GM18526 (cell line): ENCODE measurements around the gene CLASP1.

Experiments
- POLR2A ChIP-seq: IDR thresholded peaks from 3 replicates; pipeline ENCODE4 v1.6.1; 2011; ENCODE audit not compliant: insufficient read length; ENCODE audit errors: extremely low read depth

Gene CLASP1

GRCh38 chr2:121638333-121638732 is 10.9 kb downstream of the CLASP1 start:
- TF ChIP-seq POLR2A = no peak

GRCh38 chr2:121635371-121635770 is 13.9 kb downstream of the CLASP1 start:
- no peak for TF ChIP-seq POLR2A

- TF ChIP-seq POLR2A = no peak
Observed at GRCh38 chr2:121634354-121635307, 14.6 kb downstream of the CLASP1 start.

- TF ChIP-seq POLR2A = no peak
Observed at GRCh38 chr2:121633463-121633862, 15.8 kb downstream of the CLASP1 start.

GRCh38 chr2:121627525-121628050 is 21.7 kb downstream of the CLASP1 start:
- TF ChIP-seq POLR2A = no peak

GRCh38 chr2:121626777-121627524 is 22.3 kb downstream of the CLASP1 start:
- no peak for TF ChIP-seq POLR2A

- TF ChIP-seq POLR2A = no peak
Observed at GRCh38 chr2:121625953-121626352, 23.3 kb downstream of the CLASP1 start.

GRCh38 chr2:121617042-121617599 is 32.1 kb downstream of the CLASP1 start:
- TF ChIP-seq POLR2A = no peak

GRCh38 chr2:121613774-121614173 is 35.5 kb downstream of the CLASP1 start:
- no peak for TF ChIP-seq POLR2A

- TF ChIP-seq POLR2A = no peak
Observed at GRCh38 chr2:121613152-121613551, 36.1 kb downstream of the CLASP1 start.

GRCh38 chr2:121611730-121612705 is 37.2 kb downstream of the CLASP1 start:
- TF ChIP-seq POLR2A = no peak

- no peak for TF ChIP-seq POLR2A
Observed at GRCh38 chr2:121608967-121609366, 40.3 kb downstream of the CLASP1 start.

GRCh38 chr2:121608367-121608766 is 40.9 kb downstream of the CLASP1 start:
- no peak for TF ChIP-seq POLR2A
